H9 (cell line): ENCODE results near the gene TMPRSS6. TPM values are rescaled to one million over a fixed set of nuclear protein-coding genes. Genes with fewer than 3 reads are reported as not detected.

ENCODE experiments used
- DNase-seq: peaks from one replicate; pipeline ENCODE4 v3.0.0-alpha.2; 2017
- H2AFZ ChIP-seq: one replicate; pipeline ENCODE4 v1.6.1; 2013; ENCODE audit warnings: mild to moderate bottlenecking, low read length, control low read depth, moderate library complexity
- H2AK5ac ChIP-seq: 2 replicates; pipeline ENCODE4 v1.6.1; 2013; ENCODE audit warnings: low read length, control low read depth, mixed read lengths; ENCODE audit not compliant: insufficient read length
- H2BK120ac ChIP-seq: one replicate; pipeline ENCODE4 v1.6.1; 2013; ENCODE audit warnings: low read depth, mild to moderate bottlenecking, low read length, control low read depth, inconsistent platforms; ENCODE audit not compliant: poor library complexity, severe bottlenecking
- H2BK12ac ChIP-seq: 2 replicates; pipeline ENCODE4 v1.6.1; 2013; ENCODE audit warnings: low read length, control low read depth, mixed read lengths, low read depth; ENCODE audit not compliant: insufficient read length
- H2BK15ac ChIP-seq: 2 replicates; pipeline ENCODE4 v1.6.1; 2013; ENCODE audit warnings: low read depth, low read length, control low read depth
- H2BK20ac ChIP-seq: one replicate; pipeline ENCODE4 v1.6.1; 2013; ENCODE audit warnings: low read depth, mild to moderate bottlenecking, low read length, control low read depth, inconsistent platforms; ENCODE audit not compliant: poor library complexity, severe bottlenecking
- H2BK5ac ChIP-seq: 2 replicates; pipeline ENCODE4 v1.6.1; 2013; ENCODE audit warnings: low read length, control low read depth, mixed read lengths; ENCODE audit not compliant: insufficient read length
- H3K14ac ChIP-seq: 2 replicates; pipeline ENCODE4 v1.6.1; 2013; ENCODE audit warnings: low read length, control low read depth; ENCODE audit not compliant: insufficient read depth
- H3K18ac ChIP-seq: 2 replicates; pipeline ENCODE4 v1.6.1; 2013; ENCODE audit warnings: low read depth, mild to moderate bottlenecking, mixed read lengths, low read length, control low read depth; ENCODE audit not compliant: insufficient read length
- H3K23ac ChIP-seq: 2 replicates; pipeline ENCODE4 v1.6.1; 2013; ENCODE audit warnings: low read length, control low read depth, mixed read lengths, low read depth; ENCODE audit not compliant: insufficient read length
- H3K23me2 ChIP-seq: 2 replicates; pipeline ENCODE4 v1.6.1; 2013; ENCODE audit warnings: low read depth, mild to moderate bottlenecking, mixed read lengths, low read length, control low read depth; ENCODE audit not compliant: insufficient read length, poor library complexity, severe bottlenecking
- H3K27ac ChIP-seq: 2 replicates; pipeline ENCODE4 v1.5.1; 2013; ENCODE audit warnings: low read length, control low read depth, mixed read lengths, low read depth; ENCODE audit not compliant: insufficient read length
- H3K27me3 ChIP-seq: 2 replicates; pipeline ENCODE4 v1.6.1; 2013; ENCODE audit warnings: low read length, control low read depth, inconsistent platforms; ENCODE audit not compliant: insufficient read depth
- H3K4ac ChIP-seq: 2 replicates; pipeline ENCODE4 v1.6.1; 2013; ENCODE audit warnings: low read depth, mild to moderate bottlenecking, control low read depth, inconsistent platforms, low read length, moderate library complexity
- H3K4me1 ChIP-seq: 2 replicates; pipeline ENCODE4 v1.6.1; 2013; ENCODE audit warnings: low read length, control low read depth, inconsistent platforms; ENCODE audit not compliant: insufficient read depth
- H3K4me2 ChIP-seq: 2 replicates; pipeline ENCODE4 v1.6.1; 2013; ENCODE audit warnings: low read length, control low read depth, mixed read lengths; ENCODE audit not compliant: insufficient read length, insufficient read depth
- H3K56ac ChIP-seq: 2 replicates; pipeline ENCODE4 v1.6.1; 2013; ENCODE audit warnings: low read depth, mild to moderate bottlenecking, mixed read lengths, low read length, control low read depth; ENCODE audit not compliant: insufficient read length
- H3K79me1 ChIP-seq: 2 replicates; pipeline ENCODE4 v1.6.1; 2013; ENCODE audit warnings: low read depth, mild to moderate bottlenecking, moderate library complexity, low read length, control low read depth, inconsistent platforms; ENCODE audit not compliant: insufficient read depth, poor library complexity, severe bottlenecking
- H3K79me2 ChIP-seq: 2 replicates; pipeline ENCODE4 v1.6.1; 2013; ENCODE audit warnings: low read length, control low read depth, inconsistent platforms; ENCODE audit not compliant: insufficient read depth
- H3K9ac ChIP-seq: 2 replicates; pipeline ENCODE4 v1.6.1; 2013; ENCODE audit warnings: low read length, control low read depth, mixed read lengths; ENCODE audit not compliant: insufficient read length; ENCODE audit errors: extremely low read depth
- H3K9me3 ChIP-seq: one replicate; pipeline ENCODE4 v1.6.1; 2013; ENCODE audit warnings: low read depth, low read length, inconsistent platforms; ENCODE audit not compliant: control insufficient read depth
- H3T11ph ChIP-seq: one replicate; pipeline ENCODE4 v1.6.1; 2013; ENCODE audit warnings: mild to moderate bottlenecking, low read length, control low read depth, inconsistent platforms
- H4K20me1 ChIP-seq: one replicate; pipeline ENCODE4 v1.6.1; 2013; ENCODE audit not compliant: control insufficient read depth, insufficient read length, insufficient read depth
- H4K5ac ChIP-seq: 2 replicates; pipeline ENCODE4 v1.6.1; 2013; ENCODE audit warnings: low read depth, mild to moderate bottlenecking, mixed read lengths, low read length, control low read depth; ENCODE audit not compliant: insufficient read length
- H4K8ac ChIP-seq: replicated peaks from 2 replicates; pipeline ENCODE4 v1.6.1; 2013; ENCODE audit warnings: low read length, control low read depth, mixed read lengths, low read depth; ENCODE audit not compliant: insufficient read length
- H4K91ac ChIP-seq: 2 replicates; pipeline ENCODE4 v1.6.1; 2013; ENCODE audit warnings: low read depth, mild to moderate bottlenecking, moderate library complexity, mixed read lengths, low read length, control low read depth; ENCODE audit not compliant: insufficient read length
- H3K27ac Mint-ChIP-seq, 3 experiments: 2 replicates in 2 of 3; 3 replicates in 1 of 3; pipeline ENCODE4 v1.8.0; 2020 to 2021; ENCODE audit warnings: mixed read lengths in 3 of 3, mild to moderate bottlenecking in 1 of 3, moderate library complexity in 1 of 3
- H3K27me3 Mint-ChIP-seq: 2 replicates; pipeline ENCODE4 v1.8.0; 2021; ENCODE audit warnings: low read depth, mild to moderate bottlenecking, moderate library complexity, mixed read lengths
- H3K36me3 Mint-ChIP-seq, 3 experiments: 2 replicates in 2 of 3; 3 replicates in 1 of 3; pipeline ENCODE4 v1.8.0; 2020 to 2021; ENCODE audit warnings: low read depth in 3 of 3, mixed read lengths in 3 of 3; ENCODE audit not compliant: insufficient read depth in 1 of 3
- H3K4me1 Mint-ChIP-seq, 2 experiments: 2 replicates each; pipeline ENCODE4 v1.8.0; 2020; ENCODE audit warnings: mixed read lengths in 2 of 2
- H3K4me3 Mint-ChIP-seq, 2 experiments: 2 replicates in 1 of 2; 3 replicates in 1 of 2; pipeline ENCODE4 v1.8.0; 2020 to 2021; ENCODE audit warnings: mild to moderate bottlenecking in 2 of 2, mixed read lengths in 2 of 2, moderate library complexity in 1 of 2
- H3K9me3 Mint-ChIP-seq, 2 experiments: 2 replicates in 1 of 2; 3 replicates in 1 of 2; pipeline ENCODE4 v1.8.0; 2020; ENCODE audit warnings: mild to moderate bottlenecking in 2 of 2, mixed read lengths in 2 of 2, moderate library complexity in 1 of 2
- CTCF ChIP-seq: fragments of 200-600 bp; sonication (generic); conservative IDR thresholded peaks from 3 replicates; pipeline ENCODE4 v1.8.0; 2021; ENCODE audit warnings: antibody characterized with exemption, mild to moderate bottlenecking
- WGBS: extraction: QIAGEN DNeasy Blood & Tissue Kit; methylation state at CpG from one replicate; pipeline ENCODE4 v1.1.7; 2013; ENCODE audit warnings: missing lambda C conversion rate, low lambda C conversion rate, mixed read lengths; ENCODE audit not compliant: insufficient read length; ENCODE audit errors: extremely low coverage; 5-methylcytosine and 5-hydroxymethylcytosine counted together
- total RNA-seq: library from RNA; stranded (reverse); gene quantifications from 2 replicates; pipeline ENCODE4 v1.2.1, GENCODE V29; 2021

Gene TMPRSS6
- total RNA-seq, 1 experiment from 2014 or later = not detected

GRCh38 chr22:37060801-37061610 is 48.5 kb downstream of the TMPRSS6 start:
- Histone ChIP-seq H3K4ac (no peak overlapping the region), H3K27me3 (no peaks in the 10 kb centered on the region), H4K8ac (no peak overlapping the region), H3K56ac (no peak overlapping the region), H3K14ac (no peak overlapping the region), H3K9ac (no peak overlapping the region), H2BK5ac (no peak overlapping the region), H3K4me1 (no peaks in the 10 kb centered on the region; the same call in 1 of the 2 replicates), H2BK20ac (no peak overlapping the region), H3K18ac (no peak overlapping the region), H2AFZ (no peak overlapping the region), H3K23ac (no peak overlapping the region), H3K79me1 (no peaks in the 10 kb centered on the region), H2BK12ac (no peak overlapping the region), H3K79me2 (no peaks in the 10 kb centered on the region), H4K20me1 (no peaks in the 10 kb centered on the region), H3T11ph (no peak overlapping the region), H4K5ac (no peak overlapping the region), H2BK120ac (no peak overlapping the region), H3K9me3 (no peaks in the 10 kb centered on the region), H3K4me2 (no peak overlapping the region), H3K23me2 (no peaks in the 10 kb centered on the region), H3K27ac (no peak overlapping the region), H2AK5ac (no peak overlapping the region), H4K91ac (no peak overlapping the region), H2BK15ac (no peak overlapping the region)
- no peak for TF ChIP-seq CTCF
- Mint-ChIP-seq H3K27me3 (peaks cover 22% of the 10 kb centered on the region), H3K27ac (no peak overlapping the region), H3K9me3 (no peaks in the 10 kb centered on the region; a peak in 1 of 5 replicates), H3K4me3 (no peak overlapping the region), H3K4me1 (peaks cover 9 to 25% of the 10 kb centered on the region in 2 experiments), H3K36me3 (peaks cover 9 to 29% (median 26%) of the 10 kb centered on the region in 3 experiments)
- no CpG with 5 or more reads among the region's 28 CpGs for WGBS
- no peak for DNase-seq
